Brain microvascular endothelial cell (primary cell): ENCODE data around the gene SH3RF3.

Experiments
- DNase-seq: peaks from one replicate; pipeline ENCODE4 v3.0.0-alpha.2; 2020
- H3K27ac ChIP-seq: fragments of 250-450 bp; sonication (Bioruptor Pico); 2 replicates; pipeline ENCODE4 v1.5.1; 2020; ENCODE audit warnings: mild to moderate bottlenecking, moderate library complexity
- H3K27me3 ChIP-seq: fragments of 250-450 bp; sonication (Bioruptor Pico); replicated peaks from 2 replicates; pipeline ENCODE4 v1.5.1; 2020; ENCODE audit warnings: mild to moderate bottlenecking
- H3K36me3 ChIP-seq: fragments of 250-450 bp; sonication (Bioruptor Pico); replicated peaks from 2 replicates; pipeline ENCODE4 v1.5.1; 2020; ENCODE audit warnings: mild to moderate bottlenecking
- H3K4me3 ChIP-seq: 2 replicates; pipeline ENCODE4 v1.5.1; 2011; ENCODE audit warnings: low read depth, mild to moderate bottlenecking, control low read depth, low read length, moderate library complexity
- in situ Hi-C: cut with HindIII; loops from 2 replicates; pipeline ENCODE4 v1.10.0; 2017; ENCODE audit warnings: low sequenced_read_pairs, low pct_ligation_motif_present
- TF ChIP-seq, protein P1 (sequence below): IDR thresholded peaks from 2 replicates; pipeline ENCODE4 v1.5.1; 2011; ENCODE audit warnings: low read depth, mild to moderate bottlenecking, moderate library complexity, low read length, control low read depth, inconsistent platforms; ENCODE audit errors: missing control alignments

Gene SH3RF3

DNA sequence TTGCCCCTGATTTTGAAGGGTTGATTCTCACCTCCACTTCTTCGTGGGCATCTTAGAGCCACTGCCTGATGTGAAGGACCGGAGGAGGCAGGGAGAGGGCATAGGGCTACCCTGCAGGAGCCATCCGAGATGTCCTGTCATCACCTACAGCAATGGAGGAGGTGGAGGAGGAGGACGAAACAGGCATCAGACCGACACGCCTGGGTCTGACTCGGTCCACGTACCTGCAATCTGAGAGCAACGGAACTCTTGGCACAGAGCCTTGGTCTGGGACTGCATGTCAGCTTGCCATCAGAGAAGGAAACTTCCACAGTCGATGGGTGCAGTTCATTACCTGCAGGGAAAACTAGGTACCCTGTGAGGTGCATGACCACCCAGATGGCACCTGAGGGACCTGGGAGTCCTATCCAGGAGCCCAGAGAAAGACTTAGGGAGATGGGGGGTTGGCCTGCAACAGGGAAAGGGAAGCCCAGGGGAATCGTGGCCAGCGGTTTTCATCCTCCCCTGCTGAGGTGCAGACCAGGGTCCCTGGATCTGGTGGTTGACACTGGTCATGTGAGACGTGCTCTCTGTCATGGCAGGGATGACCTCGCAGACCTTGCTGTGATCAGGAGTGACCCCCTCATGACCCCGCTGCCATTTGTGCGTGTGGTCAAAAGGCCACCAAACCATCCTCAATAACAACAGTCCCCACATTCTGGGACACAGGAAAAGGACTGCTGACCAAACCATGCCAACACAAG lies 293.9 kb downstream of the SH3RF3 start:
- Histone ChIP-seq H3K27me3 (no peaks in the 10 kb centered on the region), H3K4me3 (no peak overlapping the region), H3K27ac (no peak overlapping the region), H3K36me3 (no peaks in the 10 kb centered on the region)
- in situ Hi-C loops, result no loop called here
- no peak for DNase-seq
- TF ChIP-seq, protein P1, sequence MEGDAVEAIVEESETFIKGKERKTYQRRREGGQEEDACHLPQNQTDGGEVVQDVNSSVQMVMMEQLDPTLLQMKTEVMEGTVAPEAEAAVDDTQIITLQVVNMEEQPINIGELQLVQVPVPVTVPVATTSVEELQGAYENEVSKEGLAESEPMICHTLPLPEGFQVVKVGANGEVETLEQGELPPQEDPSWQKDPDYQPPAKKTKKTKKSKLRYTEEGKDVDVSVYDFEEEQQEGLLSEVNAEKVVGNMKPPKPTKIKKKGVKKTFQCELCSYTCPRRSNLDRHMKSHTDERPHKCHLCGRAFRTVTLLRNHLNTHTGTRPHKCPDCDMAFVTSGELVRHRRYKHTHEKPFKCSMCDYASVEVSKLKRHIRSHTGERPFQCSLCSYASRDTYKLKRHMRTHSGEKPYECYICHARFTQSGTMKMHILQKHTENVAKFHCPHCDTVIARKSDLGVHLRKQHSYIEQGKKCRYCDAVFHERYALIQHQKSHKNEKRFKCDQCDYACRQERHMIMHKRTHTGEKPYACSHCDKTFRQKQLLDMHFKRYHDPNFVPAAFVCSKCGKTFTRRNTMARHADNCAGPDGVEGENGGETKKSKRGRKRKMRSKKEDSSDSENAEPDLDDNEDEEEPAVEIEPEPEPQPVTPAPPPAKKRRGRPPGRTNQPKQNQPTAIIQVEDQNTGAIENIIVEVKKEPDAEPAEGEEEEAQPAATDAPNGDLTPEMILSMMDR, result no peak

DNA sequence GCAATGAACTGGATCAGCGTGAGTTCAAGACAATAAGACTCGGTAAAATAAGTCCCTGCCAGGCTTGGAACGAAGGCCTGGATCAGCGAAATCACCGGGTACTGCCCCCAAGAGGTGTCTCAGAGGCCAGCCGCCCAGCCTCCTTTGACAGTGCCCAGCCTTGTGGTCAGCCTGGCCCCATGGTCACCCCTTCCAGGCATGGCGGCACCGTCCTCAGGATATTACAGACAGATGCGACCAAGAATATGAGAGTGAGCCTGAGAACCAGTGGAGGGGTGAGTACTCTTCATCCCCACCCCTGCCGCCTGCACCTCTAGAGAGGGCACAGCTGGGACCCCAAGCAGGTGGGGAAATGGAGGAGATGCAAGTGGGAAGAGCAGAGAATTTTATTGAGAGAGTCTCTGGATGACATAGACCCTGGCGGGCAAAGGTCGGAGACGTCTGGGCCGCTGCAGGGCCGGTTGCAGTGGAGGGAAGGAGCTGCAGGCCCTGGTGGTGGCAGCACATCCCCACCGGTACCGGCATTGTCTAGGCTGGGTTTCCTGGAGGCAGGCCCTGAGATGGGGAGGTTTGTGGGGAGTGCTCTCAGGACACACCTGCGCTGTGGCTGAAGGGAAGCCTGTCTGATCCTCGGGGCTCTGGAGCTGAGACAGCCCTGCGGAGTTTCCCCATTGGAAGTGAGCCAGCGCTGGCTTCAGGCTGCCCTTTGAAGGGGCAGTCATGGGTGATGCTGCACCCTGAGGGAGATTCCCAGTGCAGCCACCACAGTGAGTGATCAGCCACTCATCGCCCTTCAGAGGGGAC lies 294.8 kb downstream of the SH3RF3 start:
- in situ Hi-C loops, result no loop called here
- no peak overlapping the region for H3K27ac ChIP-seq
- TF ChIP-seq, protein P1, result peak; percentile 7
- H3K27me3 ChIP-seq, result no peaks in the 10 kb centered on the region
- DNase-seq, result no peak
- H3K4me3 ChIP-seq, result no peak overlapping the region
- H3K36me3 ChIP-seq, result no peaks in the 10 kb centered on the region

DNA sequence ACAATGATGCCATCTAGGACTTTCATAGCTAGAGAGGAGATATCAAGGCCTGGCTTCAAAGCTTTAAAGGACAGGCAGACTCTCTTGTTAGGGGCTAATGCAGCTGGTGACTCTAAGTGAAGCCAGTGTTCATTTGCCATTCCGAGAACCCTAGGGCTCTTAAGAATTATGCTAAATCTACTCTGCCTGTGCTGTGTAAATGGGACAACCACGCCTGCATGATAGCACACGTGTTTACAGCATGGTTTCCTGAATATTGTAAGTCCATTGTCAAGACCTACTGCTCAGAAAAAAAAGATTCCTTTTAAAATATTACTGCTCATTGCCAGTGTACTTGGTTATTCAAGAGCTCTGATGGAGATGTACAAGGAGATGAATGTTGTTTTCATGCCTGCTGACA lies 296.4 kb downstream of the SH3RF3 start:
- DNase-seq, result no peak
- H3K4me3 ChIP-seq, result no peak overlapping the region
- H3K27ac ChIP-seq, result no peak overlapping the region
- in situ Hi-C loops, result no loop called here
- H3K36me3 ChIP-seq, result no peaks in the 10 kb centered on the region
- TF ChIP-seq, protein P1, result no peak
- no peaks in the 10 kb centered on the region for H3K27me3 ChIP-seq

DNA sequence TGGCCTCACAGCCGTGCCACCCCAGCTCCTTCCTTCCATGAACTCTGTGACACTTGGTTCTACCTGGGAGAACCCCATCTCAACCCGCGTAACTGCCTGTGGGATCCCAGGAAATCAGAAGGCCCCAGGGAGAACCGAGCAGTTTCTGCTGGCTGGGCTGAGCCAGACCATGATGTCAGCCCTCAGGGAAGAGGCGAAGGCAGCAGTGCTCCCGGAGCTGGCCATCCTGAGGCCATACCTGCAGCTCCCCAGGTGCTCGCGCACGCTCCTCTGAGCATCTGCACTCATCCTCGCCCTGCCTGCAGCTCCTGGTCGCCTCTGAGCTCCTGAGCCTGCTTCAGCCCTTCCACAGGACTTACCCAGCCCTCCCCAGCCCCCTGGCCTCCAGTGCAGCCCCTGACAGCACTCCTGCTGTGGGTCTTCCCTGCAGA lies 298.7 kb downstream of the SH3RF3 start:
- Histone ChIP-seq H3K4me3 (no peak overlapping the region), H3K27me3 (no peaks in the 10 kb centered on the region), H3K36me3 (no peaks in the 10 kb centered on the region), H3K27ac (no peak overlapping the region)
- TF ChIP-seq, protein P1, result no peak
- in situ Hi-C loops, result no loop called here
- DNase-seq, result no peak

DNA sequence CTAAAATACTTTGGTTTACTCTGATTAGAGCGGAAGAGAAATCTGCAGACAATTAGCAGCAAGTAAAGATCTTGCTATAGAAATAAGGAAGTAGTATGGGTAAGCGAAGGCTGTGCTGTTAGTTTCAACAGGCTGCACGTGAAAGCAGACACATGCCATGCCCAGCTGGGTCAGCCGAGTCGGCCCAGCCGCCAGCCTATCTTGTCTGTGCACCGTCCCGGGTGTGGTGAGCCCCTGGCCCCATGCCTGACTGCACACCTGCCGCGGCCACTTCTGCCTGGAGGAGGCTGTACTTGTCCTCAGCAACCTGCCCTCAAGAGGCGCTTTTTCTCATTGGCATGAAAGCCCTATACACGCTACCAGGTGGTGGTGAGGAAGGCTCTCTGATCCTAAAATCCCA lies 299.3 kb downstream of the SH3RF3 start:
- TF ChIP-seq, protein P1, result no peak
- no peak for DNase-seq
- no peaks in the 10 kb centered on the region for H3K36me3 ChIP-seq

More for the DNA sequence above, 299.3 kb downstream of the SH3RF3 start:
- Histone ChIP-seq H3K27ac (no peak overlapping the region), H3K4me3 (no peak overlapping the region), H3K27me3 (no peaks in the 10 kb centered on the region)
- in situ Hi-C loops, result no loop called here
